ENCODE results near the gene SH3PXD2A.

Gene SH3PXD2A

GRCh38 chr10:103552856-103553742 lies 302.3 kb downstream of the SH3PXD2A start:
- DNase-seq = no peak

- DNase-seq = no peak
Measured at GRCh38 chr10:103551619-103552602, 303.5 kb downstream of the SH3PXD2A start.

DNA sequence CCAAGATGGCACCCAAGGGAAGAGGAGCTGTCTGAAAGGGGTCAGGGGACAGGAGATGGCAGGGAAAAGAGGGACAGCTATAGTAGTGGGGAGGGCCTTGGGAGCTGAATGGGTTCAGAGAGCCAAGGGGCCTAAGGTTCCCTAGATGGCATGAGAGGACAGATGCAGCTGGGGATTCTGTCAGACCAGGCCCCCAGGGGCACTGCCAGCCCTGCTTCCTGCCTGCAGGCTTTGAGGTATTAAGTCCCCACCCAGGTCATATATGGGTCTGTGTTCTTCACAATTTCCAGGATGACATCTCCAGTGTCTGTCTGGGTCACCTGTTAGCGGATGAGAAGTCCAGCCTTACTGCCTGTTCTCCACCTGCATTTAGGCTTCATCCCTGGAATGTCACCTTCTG lies 305.1 kb downstream of the SH3PXD2A start:
- DNase-seq = no peak

DNA sequence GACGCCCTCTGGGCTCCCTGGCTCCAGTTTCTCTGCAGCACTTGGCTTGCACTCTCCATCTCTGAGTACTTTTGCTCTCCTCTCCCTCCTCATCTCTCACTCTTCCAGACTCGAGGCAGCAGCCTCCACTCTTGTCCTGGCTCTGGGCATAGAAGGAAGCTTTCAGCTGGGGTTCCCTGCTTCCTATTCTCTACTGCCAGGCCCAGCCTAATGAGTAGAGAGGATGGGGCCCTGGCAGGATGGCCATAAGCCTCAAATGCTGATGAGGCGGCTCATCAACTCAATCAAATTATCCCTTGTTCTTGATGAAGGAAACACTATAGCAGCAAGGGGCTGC lies 306.1 kb downstream of the SH3PXD2A start:
- DNase-seq = no peak

GRCh38 chr10:103548581-103549348 lies 306.6 kb downstream of the SH3PXD2A start:
- DNase-seq = no peak

DNA sequence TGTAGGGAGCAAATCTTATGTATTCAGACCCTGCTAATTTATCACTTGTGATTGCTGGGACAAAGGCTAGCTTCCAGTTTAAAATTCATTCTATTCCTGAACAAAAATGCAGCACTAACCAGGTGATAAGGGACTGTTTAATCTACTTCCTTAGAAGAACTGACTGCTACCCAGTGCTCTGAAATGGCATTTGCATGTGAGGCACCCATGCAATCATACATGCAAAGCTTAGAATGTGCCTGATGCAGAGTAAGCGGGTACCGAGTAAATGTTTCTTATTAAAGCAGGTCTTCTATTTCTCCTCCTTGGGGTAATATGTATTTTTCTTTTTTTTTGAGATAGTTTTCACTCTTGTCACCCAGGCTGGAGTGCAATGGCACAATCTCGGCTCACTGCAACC lies 307.4 kb downstream of the SH3PXD2A start:
- DNase-seq = no peak

DNA sequence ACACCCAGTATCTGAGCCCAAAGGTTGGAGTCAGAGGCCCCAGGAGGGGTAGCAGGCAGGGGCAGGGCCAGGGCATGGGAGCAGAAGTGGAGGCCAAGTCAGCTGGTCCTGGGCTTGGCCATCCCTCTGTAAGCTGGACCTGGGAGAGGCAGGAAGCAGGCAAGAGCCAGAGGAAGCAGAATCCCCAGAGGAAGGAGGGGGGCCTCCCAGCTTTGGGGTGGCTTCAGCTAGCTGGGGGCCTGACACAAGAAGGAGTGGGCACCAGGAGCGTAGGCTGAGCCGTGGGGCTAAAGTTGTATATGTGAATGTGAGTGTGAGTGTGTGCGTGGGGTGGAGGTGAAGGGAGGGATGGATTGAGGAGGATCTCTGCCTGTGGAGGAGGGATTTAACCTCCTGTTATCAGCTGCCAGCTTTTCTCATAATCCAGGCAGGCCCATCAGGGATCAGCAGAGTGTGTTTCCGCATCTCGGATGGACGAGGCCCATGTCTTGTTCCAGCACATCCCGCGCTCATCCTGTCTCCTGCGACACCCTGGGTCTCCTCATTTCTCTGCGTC lies 307.9 kb downstream of the SH3PXD2A start:
- no peak for DNase-seq

- no peak for DNase-seq
Measured at GRCh38 chr10:103546401-103546800, 309.0 kb downstream of the SH3PXD2A start.

DNA sequence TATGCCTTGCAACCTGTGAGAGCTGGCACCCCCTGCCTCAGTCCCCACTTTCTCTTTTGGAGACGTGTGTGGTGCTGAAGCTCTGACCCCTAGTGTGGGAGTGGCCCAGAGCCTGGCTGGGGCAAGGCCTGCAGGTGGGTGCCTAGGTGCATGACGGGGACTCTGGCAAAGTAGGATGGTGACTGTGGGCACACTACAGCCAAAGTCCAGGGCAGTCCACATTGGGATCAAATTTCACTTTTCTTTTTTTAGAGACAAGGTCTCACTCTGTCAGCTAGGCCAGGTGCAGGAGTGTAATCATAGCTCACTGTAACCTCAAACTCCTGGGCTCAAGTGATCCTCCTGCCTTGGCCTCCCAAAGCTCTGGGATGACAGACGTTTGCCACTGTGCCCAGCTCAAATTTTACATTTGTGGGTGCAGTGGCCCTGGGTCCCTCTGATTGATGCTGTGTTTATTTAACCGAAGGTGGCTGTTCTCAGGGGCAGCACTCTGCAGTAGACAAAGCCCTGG lies 309.6 kb downstream of the SH3PXD2A start:
- DNase-seq = no peak

- no peak for DNase-seq
Measured at GRCh38 chr10:103545366-103545765, 310.0 kb downstream of the SH3PXD2A start.

DNA sequence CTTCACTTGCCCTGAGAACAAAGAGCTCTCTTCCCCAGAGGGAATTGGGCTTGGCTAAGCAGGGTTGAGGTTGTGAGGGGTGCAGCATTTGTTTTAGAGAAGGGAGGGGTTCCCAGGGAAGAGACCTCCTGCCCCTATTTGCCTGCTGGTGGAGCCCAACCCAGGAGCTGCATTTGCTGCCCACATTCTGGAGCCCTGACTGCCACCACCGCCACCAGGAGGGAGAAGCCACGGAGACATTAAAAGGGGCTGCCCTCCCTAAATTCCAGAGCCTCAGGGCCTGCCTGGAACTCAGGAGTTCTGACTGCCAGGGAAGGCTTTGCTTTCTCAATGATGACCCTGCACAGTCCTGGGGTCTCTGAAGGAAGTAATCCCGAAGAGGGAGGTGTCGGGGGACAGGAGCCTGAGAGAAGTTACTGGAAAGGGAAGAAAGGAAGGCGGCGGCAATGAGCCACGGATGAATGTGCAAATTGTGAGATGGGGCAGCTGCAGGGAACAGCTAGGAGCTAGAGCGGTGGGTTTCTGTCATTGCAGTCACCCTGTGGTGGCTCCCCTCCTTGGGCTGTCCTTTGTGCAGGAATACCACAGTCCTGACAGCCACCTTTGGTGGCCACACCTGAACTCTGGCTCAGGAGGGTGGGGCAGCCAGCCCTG lies 310.6 kb downstream of the SH3PXD2A start:
- DNase-seq = no peak

All from NCI-H1930 (cell line).